KOPT-K1 (cell line): ENCODE results near the gene TRIO.

Source experiments
- H3K27ac ChIP-seq: fragments of 200-600 bp; sonication (generic); 2 replicates; pipeline ENCODE4 v1.5.1; 2016; ENCODE audit warnings: antibody characterized with exemption, mild to moderate bottlenecking, low read depth, low read length; ENCODE audit not compliant: poor library complexity, severe bottlenecking
- H3K36me3 ChIP-seq: fragments of 200-600 bp; sonication (generic); 2 replicates; pipeline ENCODE4 v1.5.1; 2017; ENCODE audit warnings: antibody characterized with exemption, mild to moderate bottlenecking, low read length, moderate library complexity; ENCODE audit not compliant: insufficient read depth
- H3K9me3 ChIP-seq: fragments of 200-600 bp; sonication (generic); 2 replicates; pipeline ENCODE4 v1.5.1; 2017; ENCODE audit warnings: antibody characterized with exemption, low read length, mild to moderate bottlenecking; ENCODE audit not compliant: insufficient read depth, poor library complexity, severe bottlenecking

TRIO gene

GRCh38 chr5:14439087-14439871, 296.1 kb downstream of the TRIO start:
- no peak overlapping the region for H3K27ac ChIP-seq

GRCh38 chr5:14440223-14440581, 297.1 kb downstream of the TRIO start:
- H3K27ac ChIP-seq = no peak overlapping the region
- no peaks in the 10 kb centered on the region for H3K36me3 ChIP-seq
- H3K9me3 ChIP-seq = peaks cover 5% of the 10 kb centered on the region

More at GRCh38 chr5:14439087-14439871, 296.1 kb downstream of the TRIO start:
- H3K9me3 ChIP-seq = peaks cover 5% of the 10 kb centered on the region
- no peaks in the 10 kb centered on the region for H3K36me3 ChIP-seq

- H3K36me3 ChIP-seq = no peaks in the 10 kb centered on the region
- H3K27ac ChIP-seq = no peak overlapping the region
- H3K9me3 ChIP-seq = peaks cover 5% of the 10 kb centered on the region
Observed at GRCh38 chr5:14440582-14441431, 297.7 kb downstream of the TRIO start.

- Histone ChIP-seq H3K9me3 (peaks cover 5% of the 10 kb centered on the region), H3K36me3 (no peaks in the 10 kb centered on the region), H3K27ac (no peak overlapping the region)
Observed at GRCh38 chr5:14441641-14442040, 298.5 kb downstream of the TRIO start.

- Histone ChIP-seq H3K36me3 (no peaks in the 10 kb centered on the region), H3K27ac (no peak overlapping the region), H3K9me3 (peaks cover 1% of the 10 kb centered on the region)
Observed at GRCh38 chr5:14442536-14442935, 299.4 kb downstream of the TRIO start.

GRCh38 chr5:14443671-14444093, 300.5 kb downstream of the TRIO start:
- no peak overlapping the region for H3K27ac ChIP-seq
- H3K36me3 ChIP-seq = no peaks in the 10 kb centered on the region
- no peaks in the 10 kb centered on the region for H3K9me3 ChIP-seq

GRCh38 chr5:14444161-14444560, 301.0 kb downstream of the TRIO start:
- Histone ChIP-seq H3K9me3 (no peaks in the 10 kb centered on the region), H3K27ac (no peak overlapping the region), H3K36me3 (no peaks in the 10 kb centered on the region)

- H3K9me3 ChIP-seq = no peaks in the 10 kb centered on the region
- H3K36me3 ChIP-seq = no peaks in the 10 kb centered on the region
- no peak overlapping the region for H3K27ac ChIP-seq
Observed at GRCh38 chr5:14445013-14445412, 301.9 kb downstream of the TRIO start.

- Histone ChIP-seq H3K36me3 (no peaks in the 10 kb centered on the region), H3K27ac (no peak overlapping the region), H3K9me3 (no peaks in the 10 kb centered on the region)
Observed at GRCh38 chr5:14445576-14446290, 302.6 kb downstream of the TRIO start.

- H3K9me3 ChIP-seq = no peaks in the 10 kb centered on the region
- no peak overlapping the region for H3K27ac ChIP-seq
- no peaks in the 10 kb centered on the region for H3K36me3 ChIP-seq
Observed at GRCh38 chr5:14447958-14448911, 305.1 kb downstream of the TRIO start.

GRCh38 chr5:14449052-14449661, 306.0 kb downstream of the TRIO start:
- no peaks in the 10 kb centered on the region for H3K9me3 ChIP-seq
- H3K36me3 ChIP-seq = no peaks in the 10 kb centered on the region
- H3K27ac ChIP-seq = no peak overlapping the region

- no peaks in the 10 kb centered on the region for H3K36me3 ChIP-seq
- H3K9me3 ChIP-seq = no peaks in the 10 kb centered on the region
- H3K27ac ChIP-seq = no peak overlapping the region
Observed at GRCh38 chr5:14450018-14450524, 306.9 kb downstream of the TRIO start.

GRCh38 chr5:14450742-14451141, 307.6 kb downstream of the TRIO start:
- Histone ChIP-seq H3K36me3 (no peaks in the 10 kb centered on the region), H3K27ac (no peak overlapping the region), H3K9me3 (no peaks in the 10 kb centered on the region)

GRCh38 chr5:14451871-14452270, 308.7 kb downstream of the TRIO start:
- Histone ChIP-seq H3K36me3 (no peaks in the 10 kb centered on the region), H3K9me3 (no peaks in the 10 kb centered on the region), H3K27ac (no peak overlapping the region)
